H1 (cell line): ENCODE measurements around the gene ALS2CL. TPM values are rescaled to one million over a fixed set of nuclear protein-coding genes. Genes with fewer than 3 reads are reported as not detected.

Source experiments
- CTBP2 ChIP-seq: IDR thresholded peaks from 2 replicates; pipeline ENCODE4 v1.7.0; 2011; ENCODE audit warnings: borderline replicate concordance, mild to moderate bottlenecking, moderate library complexity, mixed read lengths, low read length; ENCODE audit not compliant: insufficient read depth, insufficient read length
- FOSL1 ChIP-seq: IDR thresholded peaks from 2 replicates; pipeline ENCODE4 v1.6.1; 2011; ENCODE audit warnings: mild to moderate bottlenecking, low read depth, low read length, moderate library complexity; ENCODE audit not compliant: insufficient read depth
- TBP ChIP-seq: IDR thresholded peaks from 2 replicates; pipeline ENCODE4 v1.6.1; 2011; ENCODE audit warnings: low read depth, low read length, improper control_type of control experiment
- polyA plus RNA-seq, 7 experiments: library from polyadenylated mRNA; depleted of rRNA in 3 of 7; stranded (reverse) in 5 of 7; unstranded in 2 of 7; fragments of >200 nt in 5 of 7; fragments of 200-250 nt in 2 of 7; gene quantifications; 1 replicate in 5 of 7; 2 replicates in 1 of 7; 4 replicates in 1 of 7; pipeline versions ENCODE4 v1.2.1 to v1.2.3, GENCODE V29; 2011 to 2013; ENCODE audit warnings: missing spikeins in 2 of 7, mixed read lengths in 2 of 7
- total RNA-seq: library from RNA; stranded (reverse); fragmentation: NEBNext Ultra II Directional; extraction: Animal tissue kit (Norgen Biotek cat#: 25700); gene quantifications from 2 replicates; pipeline ENCODE4 v1.2.1, GENCODE V29; 2021
- TF ChIP-seq, protein P1 (sequence below): fragments of 300-600 bp; sonication (generic); IDR thresholded peaks from 2 replicates; pipeline ENCODE4 v1.7.1; 2012; ENCODE audit warnings: low read length, moderate library complexity, mild to moderate bottlenecking, inconsistent platforms; ENCODE audit not compliant: insufficient replicate concordance
- TF ChIP-seq, protein P2 (sequence below): IDR thresholded peaks from 2 replicates; pipeline ENCODE4 v1.6.1; 2012; ENCODE audit warnings: inconsistent platforms

Gene ALS2CL
- total and polyA plus RNA-seq, 2 of the 8 experiments (the other 6 are each of a cell fraction or from before 2014, with no cell fraction given), result 4.8 to 5.4 TPM

DNA sequence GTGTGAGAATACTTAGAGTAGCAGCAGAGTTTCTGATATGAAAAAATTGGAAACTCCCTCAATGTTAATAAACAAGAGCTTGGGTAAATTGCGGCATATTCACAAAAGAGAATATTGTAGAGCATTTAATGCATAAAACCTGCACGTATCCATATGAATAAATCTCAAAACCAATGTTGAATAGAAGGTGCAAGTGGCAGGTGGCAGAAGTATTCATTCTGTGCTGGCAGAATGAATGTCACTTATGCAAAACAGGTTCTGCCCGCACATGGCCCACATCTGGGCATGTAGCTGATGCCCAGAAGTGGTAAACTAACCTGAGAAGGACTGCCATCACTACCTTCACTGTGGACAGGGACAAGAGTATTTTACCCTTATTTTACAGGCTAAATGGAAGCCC is 38.3 kb upstream of the ALS2CL start (continued):
- TF ChIP-seq, protein P1, sequence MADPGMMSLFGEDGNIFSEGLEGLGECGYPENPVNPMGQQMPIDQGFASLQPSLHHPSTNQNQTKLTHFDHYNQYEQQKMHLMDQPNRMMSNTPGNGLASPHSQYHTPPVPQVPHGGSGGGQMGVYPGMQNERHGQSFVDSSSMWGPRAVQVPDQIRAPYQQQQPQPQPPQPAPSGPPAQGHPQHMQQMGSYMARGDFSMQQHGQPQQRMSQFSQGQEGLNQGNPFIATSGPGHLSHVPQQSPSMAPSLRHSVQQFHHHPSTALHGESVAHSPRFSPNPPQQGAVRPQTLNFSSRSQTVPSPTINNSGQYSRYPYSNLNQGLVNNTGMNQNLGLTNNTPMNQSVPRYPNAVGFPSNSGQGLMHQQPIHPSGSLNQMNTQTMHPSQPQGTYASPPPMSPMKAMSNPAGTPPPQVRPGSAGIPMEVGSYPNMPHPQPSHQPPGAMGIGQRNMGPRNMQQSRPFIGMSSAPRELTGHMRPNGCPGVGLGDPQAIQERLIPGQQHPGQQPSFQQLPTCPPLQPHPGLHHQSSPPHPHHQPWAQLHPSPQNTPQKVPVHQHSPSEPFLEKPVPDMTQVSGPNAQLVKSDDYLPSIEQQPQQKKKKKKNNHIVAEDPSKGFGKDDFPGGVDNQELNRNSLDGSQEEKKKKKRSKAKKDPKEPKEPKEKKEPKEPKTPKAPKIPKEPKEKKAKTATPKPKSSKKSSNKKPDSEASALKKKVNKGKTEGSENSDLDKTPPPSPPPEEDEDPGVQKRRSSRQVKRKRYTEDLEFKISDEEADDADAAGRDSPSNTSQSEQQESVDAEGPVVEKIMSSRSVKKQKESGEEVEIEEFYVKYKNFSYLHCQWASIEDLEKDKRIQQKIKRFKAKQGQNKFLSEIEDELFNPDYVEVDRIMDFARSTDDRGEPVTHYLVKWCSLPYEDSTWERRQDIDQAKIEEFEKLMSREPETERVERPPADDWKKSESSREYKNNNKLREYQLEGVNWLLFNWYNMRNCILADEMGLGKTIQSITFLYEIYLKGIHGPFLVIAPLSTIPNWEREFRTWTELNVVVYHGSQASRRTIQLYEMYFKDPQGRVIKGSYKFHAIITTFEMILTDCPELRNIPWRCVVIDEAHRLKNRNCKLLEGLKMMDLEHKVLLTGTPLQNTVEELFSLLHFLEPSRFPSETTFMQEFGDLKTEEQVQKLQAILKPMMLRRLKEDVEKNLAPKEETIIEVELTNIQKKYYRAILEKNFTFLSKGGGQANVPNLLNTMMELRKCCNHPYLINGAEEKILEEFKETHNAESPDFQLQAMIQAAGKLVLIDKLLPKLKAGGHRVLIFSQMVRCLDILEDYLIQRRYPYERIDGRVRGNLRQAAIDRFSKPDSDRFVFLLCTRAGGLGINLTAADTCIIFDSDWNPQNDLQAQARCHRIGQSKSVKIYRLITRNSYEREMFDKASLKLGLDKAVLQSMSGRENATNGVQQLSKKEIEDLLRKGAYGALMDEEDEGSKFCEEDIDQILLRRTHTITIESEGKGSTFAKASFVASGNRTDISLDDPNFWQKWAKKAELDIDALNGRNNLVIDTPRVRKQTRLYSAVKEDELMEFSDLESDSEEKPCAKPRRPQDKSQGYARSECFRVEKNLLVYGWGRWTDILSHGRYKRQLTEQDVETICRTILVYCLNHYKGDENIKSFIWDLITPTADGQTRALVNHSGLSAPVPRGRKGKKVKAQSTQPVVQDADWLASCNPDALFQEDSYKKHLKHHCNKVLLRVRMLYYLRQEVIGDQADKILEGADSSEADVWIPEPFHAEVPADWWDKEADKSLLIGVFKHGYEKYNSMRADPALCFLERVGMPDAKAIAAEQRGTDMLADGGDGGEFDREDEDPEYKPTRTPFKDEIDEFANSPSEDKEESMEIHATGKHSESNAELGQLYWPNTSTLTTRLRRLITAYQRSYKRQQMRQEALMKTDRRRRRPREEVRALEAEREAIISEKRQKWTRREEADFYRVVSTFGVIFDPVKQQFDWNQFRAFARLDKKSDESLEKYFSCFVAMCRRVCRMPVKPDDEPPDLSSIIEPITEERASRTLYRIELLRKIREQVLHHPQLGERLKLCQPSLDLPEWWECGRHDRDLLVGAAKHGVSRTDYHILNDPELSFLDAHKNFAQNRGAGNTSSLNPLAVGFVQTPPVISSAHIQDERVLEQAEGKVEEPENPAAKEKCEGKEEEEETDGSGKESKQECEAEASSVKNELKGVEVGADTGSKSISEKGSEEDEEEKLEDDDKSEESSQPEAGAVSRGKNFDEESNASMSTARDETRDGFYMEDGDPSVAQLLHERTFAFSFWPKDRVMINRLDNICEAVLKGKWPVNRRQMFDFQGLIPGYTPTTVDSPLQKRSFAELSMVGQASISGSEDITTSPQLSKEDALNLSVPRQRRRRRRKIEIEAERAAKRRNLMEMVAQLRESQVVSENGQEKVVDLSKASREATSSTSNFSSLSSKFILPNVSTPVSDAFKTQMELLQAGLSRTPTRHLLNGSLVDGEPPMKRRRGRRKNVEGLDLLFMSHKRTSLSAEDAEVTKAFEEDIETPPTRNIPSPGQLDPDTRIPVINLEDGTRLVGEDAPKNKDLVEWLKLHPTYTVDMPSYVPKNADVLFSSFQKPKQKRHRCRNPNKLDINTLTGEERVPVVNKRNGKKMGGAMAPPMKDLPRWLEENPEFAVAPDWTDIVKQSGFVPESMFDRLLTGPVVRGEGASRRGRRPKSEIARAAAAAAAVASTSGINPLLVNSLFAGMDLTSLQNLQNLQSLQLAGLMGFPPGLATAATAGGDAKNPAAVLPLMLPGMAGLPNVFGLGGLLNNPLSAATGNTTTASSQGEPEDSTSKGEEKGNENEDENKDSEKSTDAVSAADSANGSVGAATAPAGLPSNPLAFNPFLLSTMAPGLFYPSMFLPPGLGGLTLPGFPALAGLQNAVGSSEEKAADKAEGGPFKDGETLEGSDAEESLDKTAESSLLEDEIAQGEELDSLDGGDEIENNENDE, result no peak
- TF ChIP-seq, protein P2, sequence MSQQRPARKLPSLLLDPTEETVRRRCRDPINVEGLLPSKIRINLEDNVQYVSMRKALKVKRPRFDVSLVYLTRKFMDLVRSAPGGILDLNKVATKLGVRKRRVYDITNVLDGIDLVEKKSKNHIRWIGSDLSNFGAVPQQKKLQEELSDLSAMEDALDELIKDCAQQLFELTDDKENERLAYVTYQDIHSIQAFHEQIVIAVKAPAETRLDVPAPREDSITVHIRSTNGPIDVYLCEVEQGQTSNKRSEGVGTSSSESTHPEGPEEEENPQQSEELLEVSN, result no peak
- TF ChIP-seq FOSL1 (no peak), CTBP2 (no peak), TBP (no peak)
